Activated CD8-positive, alpha-beta memory T cell treated with anti-CD3 and anti-CD28 coated beads for 36 hours (primary cell): ENCODE data around the gene GAS2L2. TPM values are rescaled to one million over a fixed set of nuclear protein-coding genes. Genes with fewer than 3 reads are reported as not detected.

Experiments used
- total RNA-seq, 2 experiments: library from RNA; stranded (reverse); gene quantifications; one replicate each; pipeline ENCODE4 v1.2.3, GENCODE V29; 2021

Gene GAS2L2
- total RNA-seq, 2 experiments from 2014 or later = 0.10 to 0.15 TPM

Other genes starting within 250 kb of the GAS2L2 start
- 10 to 100 TPM; 42.8 TPM for gene SLFN12L, start 215.6 kb downstream of the GAS2L2 start, total RNA-seq
- under 1 TPM; 0.19 to 0.32 TPM for gene SLFN14, start 192.4 kb downstream of the GAS2L2 start, total RNA-seq
- gene PEX12, start 174.7 kb downstream of the GAS2L2 start, total RNA-seq = 1 to 10 TPM; 5.4 to 6.0 TPM
- 100 to 1,000 TPM; 162 to 163 TPM for gene AP2B1, start 165.9 kb downstream of the GAS2L2 start, total RNA-seq
- under 1 TPM; 0.53 to 0.73 TPM for gene RASL10B, start 21.6 kb downstream of the GAS2L2 start, total RNA-seq
- not detected for gene C17orf50, start 7.6 kb upstream of the GAS2L2 start, total RNA-seq
- not detected for gene MMP28, start 42.4 kb upstream of the GAS2L2 start, total RNA-seq
- gene TAF15, start 56.2 kb upstream of the GAS2L2 start, total RNA-seq = 100 to 1,000 TPM; 316 to 323 TPM
- 1 to 10 TPM; 1.5 to 2.3 TPM for gene HEATR9, start 115.7 kb upstream of the GAS2L2 start, total RNA-seq
- gene CCL5, start 127.1 kb upstream of the GAS2L2 start, total RNA-seq = 100 to 1,000 TPM; 455 to 477 TPM
- 1 to 10 TPM; 3.2 to 3.9 TPM for gene RDM1, start 177.5 kb upstream of the GAS2L2 start, total RNA-seq
- gene LYZL6, start 190.5 kb upstream of the GAS2L2 start, total RNA-seq = not detected
- gene CCL16, start 228.3 kb upstream of the GAS2L2 start, total RNA-seq = not detected
- gene CCL14, start 233.5 kb upstream of the GAS2L2 start, total RNA-seq = not detected
- gene CCL15, start 248.3 kb upstream of the GAS2L2 start, total RNA-seq = not detected